Lung (tissue), 12 donors: ENCODE results near the gene HSD11B1. TPM values are rescaled to one million over a fixed set of nuclear protein-coding genes. Genes with fewer than 3 reads are reported as not detected.

Experiments
- ATAC-seq: fragments of 200-7000 bp; cut with Tn5 transposase; one replicate; pipeline ENCODE4 v1.9.1; 2020; ENCODE audit warnings: moderate number of reproducible peaks; ENCODE audit not compliant: insufficient read depth, low FRiP score
- DNase-seq, 3 donors: peaks; one replicate each; pipeline ENCODE4 v3.0.0-alpha.2; 2013 to 2017
- H3K27ac ChIP-seq, 2 donors: one replicate each; pipeline ENCODE4 v1.5.1; 2013; ENCODE audit warnings: mild to moderate bottlenecking in 2 of 2, moderate library complexity in 2 of 2, control low read depth in 1 of 2, inconsistent platforms in 1 of 2, low read depth in 1 of 2, low read length in 1 of 2
- H3K27me3 ChIP-seq, 3 donors: one replicate each; pipeline ENCODE4 v1.5.1; 2013; ENCODE audit warnings: low read length in 2 of 3; ENCODE audit not compliant: control insufficient read depth in 3 of 3, insufficient read depth in 3 of 3
- H3K36me3 ChIP-seq, 4 donors: one replicate each; pipeline ENCODE4 v1.5.1; 2013; ENCODE audit warnings: low read length in 4 of 4, mild to moderate bottlenecking in 1 of 4, moderate library complexity in 1 of 4; ENCODE audit not compliant: control insufficient read depth in 4 of 4, insufficient read depth in 4 of 4
- H3K4me1 ChIP-seq, 5 donors: one replicate each; pipeline ENCODE4 v1.5.1; 2013; ENCODE audit warnings: low read length in 5 of 5, mild to moderate bottlenecking in 2 of 5, moderate library complexity in 1 of 5; ENCODE audit not compliant: control insufficient read depth in 5 of 5, insufficient read depth in 5 of 5
- H3K4me3 ChIP-seq: one replicate; pipeline ENCODE4 v1.5.1; 2013; ENCODE audit warnings: mild to moderate bottlenecking, control low read depth, moderate library complexity
- H3K9ac ChIP-seq, 2 donors: one replicate each; pipeline ENCODE4 v1.5.1; 2013; ENCODE audit warnings: low read length in 2 of 2, control low read depth in 1 of 2; ENCODE audit not compliant: insufficient read depth in 1 of 2
- H3K9me3 ChIP-seq, 4 donors: one replicate each; pipeline ENCODE4 v1.5.1; 2013; ENCODE audit warnings: low read length in 3 of 4, mild to moderate bottlenecking in 1 of 4, moderate library complexity in 1 of 4; ENCODE audit not compliant: control insufficient read depth in 4 of 4, insufficient read depth in 3 of 4
- WGBS, 2 donors: extraction: QIAGEN DNeasy Blood & Tissue Kit; methylation state at CpG; one replicate each; pipeline ENCODE4 v1.1.7; 2013; 5-methylcytosine and 5-hydroxymethylcytosine counted together
- polyA plus RNA-seq, 2 donors: library from polyadenylated mRNA; stranded (reverse); fragments of 200-250 nt; gene quantifications; one replicate each; pipeline ENCODE4 v1.2.1, GENCODE V29; 2013
- total RNA-seq, 2 donors: library from RNA; depleted of rRNA in 1 of 2; stranded (reverse); fragments of >200 nt in 1 of 2; gene quantifications; one replicate each; pipeline ENCODE4 v1.2.1, GENCODE V29; 2014 to 2021
- TF ChIP-seq, protein P1 (sequence below): IDR thresholded peaks from 2 replicates; pipeline ENCODE4 v1.5.1; 2012; ENCODE audit warnings: mild to moderate bottlenecking; ENCODE audit errors: control extremely low read depth, extremely low read depth
- donor health status: control.
- donor health status: control.
- donor health status: Bipolar disorder and iron deficiency.
- donor health status: healthy.
- donor health status: DM: yes; HTN: yes; CAD: no.

Gene HSD11B1
- total and polyA plus RNA-seq, 4 donors, result 6.5 to 74.6 (median 25.4) TPM

DNA sequence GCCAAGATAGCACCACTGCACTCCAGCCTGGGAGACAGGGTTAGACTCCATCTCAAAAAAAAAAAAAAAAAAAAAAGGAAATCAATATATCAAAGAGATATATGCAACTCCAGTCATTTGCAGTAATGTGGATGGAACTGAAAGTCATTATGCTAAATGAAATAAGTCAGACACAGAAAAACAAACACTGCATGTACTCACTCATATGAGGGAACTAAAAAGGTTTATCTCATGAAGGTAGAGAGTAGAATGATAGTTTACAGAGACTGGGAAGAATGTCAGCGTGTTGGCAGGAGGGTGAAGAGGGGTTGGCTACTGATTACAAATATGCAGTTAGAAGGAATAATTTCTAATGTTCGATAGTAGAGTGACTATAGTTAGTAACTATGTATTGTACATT is 13.2 kb downstream of the HSD11B1 start:
- H3K4me1 ChIP-seq, result peaks cover 0 to 3% (median 0%) of the 10 kb centered on the region in 5 donors
- H3K36me3 ChIP-seq, result peaks cover 0 to 2% (median 0%) of the 10 kb centered on the region in 4 donors
- no peaks in the 10 kb centered on the region for H3K9me3 ChIP-seq
- no peak overlapping the region for H3K27ac ChIP-seq
- TF ChIP-seq, protein P1, sequence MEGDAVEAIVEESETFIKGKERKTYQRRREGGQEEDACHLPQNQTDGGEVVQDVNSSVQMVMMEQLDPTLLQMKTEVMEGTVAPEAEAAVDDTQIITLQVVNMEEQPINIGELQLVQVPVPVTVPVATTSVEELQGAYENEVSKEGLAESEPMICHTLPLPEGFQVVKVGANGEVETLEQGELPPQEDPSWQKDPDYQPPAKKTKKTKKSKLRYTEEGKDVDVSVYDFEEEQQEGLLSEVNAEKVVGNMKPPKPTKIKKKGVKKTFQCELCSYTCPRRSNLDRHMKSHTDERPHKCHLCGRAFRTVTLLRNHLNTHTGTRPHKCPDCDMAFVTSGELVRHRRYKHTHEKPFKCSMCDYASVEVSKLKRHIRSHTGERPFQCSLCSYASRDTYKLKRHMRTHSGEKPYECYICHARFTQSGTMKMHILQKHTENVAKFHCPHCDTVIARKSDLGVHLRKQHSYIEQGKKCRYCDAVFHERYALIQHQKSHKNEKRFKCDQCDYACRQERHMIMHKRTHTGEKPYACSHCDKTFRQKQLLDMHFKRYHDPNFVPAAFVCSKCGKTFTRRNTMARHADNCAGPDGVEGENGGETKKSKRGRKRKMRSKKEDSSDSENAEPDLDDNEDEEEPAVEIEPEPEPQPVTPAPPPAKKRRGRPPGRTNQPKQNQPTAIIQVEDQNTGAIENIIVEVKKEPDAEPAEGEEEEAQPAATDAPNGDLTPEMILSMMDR, result no peak
- H3K27me3 ChIP-seq, result no peaks in the 10 kb centered on the region
- 68 to 73% methylated on average over 2 of the region's 2 CpGs for WGBS, 2 donors
- DNase-seq, result no peak
- H3K4me3 ChIP-seq, result no peak overlapping the region
- no peak overlapping the region for H3K9ac ChIP-seq
- ATAC-seq, result no peak

DNA sequence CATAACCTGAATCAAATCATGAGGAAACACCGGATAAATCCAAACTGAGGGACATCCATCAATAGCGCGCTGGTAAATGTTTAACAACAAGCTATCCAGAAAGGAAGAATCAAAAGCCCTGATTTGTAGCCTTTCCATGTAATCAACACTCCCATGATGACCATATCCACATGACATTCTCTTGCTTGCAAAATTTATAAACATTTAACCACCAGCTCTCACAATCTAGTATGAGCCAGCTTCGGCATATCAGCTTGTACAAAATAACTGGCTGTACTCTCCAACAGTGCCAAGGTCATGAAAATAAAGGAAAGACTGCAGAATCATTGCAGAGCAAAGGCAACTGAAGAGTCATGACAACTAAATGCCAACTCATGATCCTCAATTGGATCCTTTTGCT is 15.7 kb downstream of the HSD11B1 start:
- DNase-seq (peak in 1 of 3 donors; percentile 26), ATAC-seq (no peak)
- 84 to 90% methylated on average over 4 of the region's 4 CpGs for WGBS, 2 donors
- H3K4me3 ChIP-seq, result no peak overlapping the region
- H3K27me3 ChIP-seq, result no peaks in the 10 kb centered on the region
- H3K4me1 ChIP-seq, result peaks cover 0 to 5% (median 0%) of the 10 kb centered on the region in 5 donors
- peak overlapping the region in 1 of 2 donors; percentile 12 for H3K27ac ChIP-seq
- H3K36me3 ChIP-seq, result peaks cover 0 to 2% (median 0%) of the 10 kb centered on the region in 4 donors
- TF ChIP-seq, protein P1, result no peak
- H3K9me3 ChIP-seq, result no peaks in the 10 kb centered on the region
- no peak overlapping the region for H3K9ac ChIP-seq

DNA sequence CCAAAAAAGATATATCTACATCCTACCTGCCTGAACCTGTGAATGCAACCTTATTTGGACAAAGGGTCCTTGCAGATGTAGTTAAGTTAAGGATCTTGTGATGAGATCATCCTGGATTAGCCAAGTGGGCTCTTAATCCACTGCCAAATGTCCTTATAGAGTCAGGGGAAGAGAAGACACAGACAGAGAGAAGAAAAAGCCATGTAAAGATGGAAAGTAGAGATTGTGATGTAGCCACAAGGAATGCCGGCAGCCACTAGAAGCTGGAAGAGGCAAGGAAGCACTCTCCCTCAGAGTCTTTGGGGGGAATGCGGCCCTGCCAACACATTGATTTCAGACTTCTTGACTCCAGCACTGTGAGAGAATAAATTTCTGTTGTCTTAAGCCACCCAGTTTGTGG is 16.2 kb downstream of the HSD11B1 start:
- ATAC-seq (no peak), DNase-seq (no peak)
- Histone ChIP-seq H3K27ac (peak overlapping the region in 1 of 2 donors; percentile 12), H3K27me3 (no peaks in the 10 kb centered on the region), H3K36me3 (peaks cover 0 to 2% (median 0%) of the 10 kb centered on the region in 4 donors), H3K4me3 (no peak overlapping the region), H3K9me3 (no peaks in the 10 kb centered on the region), H3K9ac (no peak overlapping the region), H3K4me1 (peaks cover 0 to 5% (median 0%) of the 10 kb centered on the region in 5 donors)
- TF ChIP-seq, protein P1, result no peak
- 91 to 94% methylated on average over 2 of the region's 2 CpGs for WGBS, 2 donors

DNA sequence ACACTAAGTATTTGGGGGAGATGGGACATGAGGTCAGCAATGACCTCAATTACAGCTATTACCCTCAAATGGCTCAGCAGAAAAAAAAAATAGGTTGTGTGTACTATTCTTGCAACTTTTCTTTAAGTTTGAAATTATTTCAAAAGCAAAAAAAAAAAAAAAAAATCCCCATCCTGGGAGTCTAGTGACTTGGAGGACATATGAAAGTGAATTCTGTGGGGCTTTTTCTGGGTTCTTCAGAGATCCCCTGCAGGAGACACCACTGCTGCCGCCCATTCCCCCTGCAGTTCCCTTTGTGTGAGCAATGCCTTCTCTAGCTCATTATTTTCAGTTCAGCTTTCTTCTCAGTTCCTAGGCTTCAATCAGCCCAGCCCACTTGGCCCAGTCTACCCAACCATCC is 16.7 kb downstream of the HSD11B1 start:
- DNase-seq (no peak), ATAC-seq (no peak)
- Histone ChIP-seq H3K4me3 (no peak overlapping the region), H3K4me1 (peaks cover 0 to 5% (median 0%) of the 10 kb centered on the region in 5 donors), H3K9me3 (no peaks in the 10 kb centered on the region), H3K27me3 (no peaks in the 10 kb centered on the region), H3K27ac (no peak overlapping the region), H3K9ac (no peak overlapping the region), H3K36me3 (peaks cover 0 to 2% (median 0%) of the 10 kb centered on the region in 4 donors)
- 94 to 100% methylated on average over 1 of the region's 1 CpG for WGBS, 2 donors
- TF ChIP-seq, protein P1, result no peak
